Measurements from ENCODE around the gene SPEN. TPM values are rescaled to one million over a fixed set of nuclear protein-coding genes. Genes with fewer than 3 reads are reported as not detected.

SPEN gene
- total and polyA plus RNA-seq, 9 of the 15 experiments (the other 6 are each of a cell fraction or from before 2014, with no cell fraction given): 5.7 to 87.5 (median 27.2) TPM

GRCh38 chr1:15858069-15858670 is 10.7 kb downstream of the SPEN start (continued):
- TF ChIP-seq RFX7 (CRISPR knock-in tag; IDR thresholded peaks at IDR 0.05): no peak
- no peak for TF ChIP-seq ARID3B (CRISPR knock-in tag; IDR thresholded peaks at IDR 0.05; ENCODE audit: borderline replicate concordance)
- no peak for TF ChIP-seq HES1 (IDR thresholded peaks at IDR 0.05; ENCODE audit: low read depth)
- TF ChIP-seq ARID1B (IDR thresholded peaks at IDR 0.05): peak; percentile 25; the same call in 1 of the 2 replicates
- no peak for TF ChIP-seq ZNF644 (tag; IDR thresholded peaks at IDR 0.05; ENCODE audit: low read depth)
- no peak for TF ChIP-seq POLR2B (IDR thresholded peaks at IDR 0.05; ENCODE audit: low read depth, partially characterized antibody)
- TF ChIP-seq CEBPB (tag; IDR thresholded peaks at IDR 0.05): peak; percentile 28; the same call in 1 of the 2 replicates
- no peak for TF ChIP-seq SIX5 (IDR thresholded peaks at IDR 0.05; ENCODE audit: borderline replicate concordance in 1 of 2, insufficient read depth in 1 of 2, low read depth in 1 of 2, low read length in 2 of 2)
- TF ChIP-seq ZNF436 (CRISPR knock-in tag; IDR thresholded peaks at IDR 0.05): no peak
- TF ChIP-seq CBX8 (IDR thresholded peaks at IDR 0.05; ENCODE audit: borderline replicate concordance, extremely low read depth, low read depth, low read length, poor library complexity, severe bottlenecking): no peak
- no peak for TF ChIP-seq TEAD2 (tag; IDR thresholded peaks at IDR 0.05)
- no peak for TF ChIP-seq STAG1 (CRISPR knock-in tag; IDR thresholded peaks at IDR 0.05; ENCODE audit: borderline replicate concordance)
- TF ChIP-seq KDM2B (CRISPR knock-in tag; IDR thresholded peaks at IDR 0.05): no peak
- no peak for TF ChIP-seq PPARD (CRISPR knock-in tag; IDR thresholded peaks at IDR 0.05)
- peak; percentile 54 for TF ChIP-seq FOSL1 (tag; conservative IDR thresholded peaks at IDR 0.05)
- no peak for TF ChIP-seq NCOA4 (IDR thresholded peaks at IDR 0.05; ENCODE audit: partially characterized antibody)
- no peak for TF ChIP-seq ZNF12 (CRISPR knock-in tag; IDR thresholded peaks at IDR 0.05)
- no peak for TF ChIP-seq RBM15 (IDR thresholded peaks at IDR 0.05; ENCODE audit: insufficient read depth, low read length)
- TF ChIP-seq MCM3 (IDR thresholded peaks at IDR 0.05): no peak
- no peak for TF ChIP-seq ZNF165 (CRISPR knock-in tag; IDR thresholded peaks at IDR 0.05; ENCODE audit: borderline replicate concordance)
- no peak for TF ChIP-seq LEF1 (IDR thresholded peaks at IDR 0.05)
- peak; percentile 64 for TF ChIP-seq ZNF384 (IDR thresholded peaks at IDR 0.05; ENCODE audit: low read depth, low read length)
- TF ChIP-seq STAT6 (CRISPR knock-in tag; IDR thresholded peaks at IDR 0.05): no peak
- no peak for TF ChIP-seq ZNF668 (CRISPR knock-in tag; IDR thresholded peaks at IDR 0.05)

All from K562 (cell line).